ENCODE results near the gene PNPLA1.

DNA sequence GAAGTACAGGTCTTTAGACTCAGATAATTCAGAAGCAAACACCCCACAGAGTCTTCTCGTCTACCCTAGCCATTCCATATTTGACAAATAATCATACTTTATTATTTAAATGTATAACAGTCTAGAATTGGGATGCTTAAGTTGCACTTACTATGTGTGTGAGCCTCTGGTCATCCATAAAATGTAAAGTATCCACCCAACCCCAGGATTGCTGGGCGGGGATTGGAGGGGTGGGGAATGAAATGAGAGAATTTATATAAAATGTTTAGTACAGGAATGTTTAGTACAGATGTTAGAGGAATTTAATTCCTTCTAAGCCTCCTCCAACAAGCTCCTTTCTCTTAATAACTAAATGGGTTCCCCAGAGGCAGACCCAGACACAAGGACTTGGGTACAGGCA lies 50.0 kb downstream of the PNPLA1 start:
- TF ChIP-seq POLR2A (IDR thresholded peaks at IDR 0.05) (no peak), CTCF (IDR thresholded peaks at IDR 0.05) (no peak)
